NCI-H460 (cell line): ENCODE data around the gene TBC1D30. TPM values are rescaled to one million over a fixed set of nuclear protein-coding genes. Genes with fewer than 3 reads are reported as not detected.

Source experiments
- DNase-seq: peaks from one replicate; pipeline ENCODE4 v3.0.0-alpha.2; 2016; ENCODE audit warnings: low read depth; ENCODE audit errors: extremely low read depth
- total RNA-seq: library from RNA; depleted of rRNA; stranded (reverse); fragments of >200 nt; shearing (Covaris generic); gene quantifications from 2 replicates; pipeline ENCODE4 v1.2.3, GENCODE V29; 2014; rRNA removed

The TBC1D30 gene
- total RNA-seq, 1 experiment from 2014 or later: 6.3 TPM

GRCh38 chr12:64903479-64904152 lies 79.2 kb downstream of the TBC1D30 start:
- no peak for DNase-seq

- no peak for DNase-seq
These were observed 82.7 kb downstream of the TBC1D30 start for GRCh38 chr12:64907097-64907496.

GRCh38 chr12:64909124-64909523 lies 84.7 kb downstream of the TBC1D30 start:
- DNase-seq: no peak

- no peak for DNase-seq
These were observed 86.6 kb downstream of the TBC1D30 start for GRCh38 chr12:64911081-64911480.

GRCh38 chr12:64911912-64912311 lies 87.5 kb downstream of the TBC1D30 start:
- no peak for DNase-seq

- DNase-seq: no peak
These were observed 88.2 kb downstream of the TBC1D30 start for GRCh38 chr12:64912516-64913255.

- DNase-seq: no peak
These were observed 90.8 kb downstream of the TBC1D30 start for GRCh38 chr12:64915242-64915641.

- no peak for DNase-seq
These were observed 92.2 kb downstream of the TBC1D30 start for GRCh38 chr12:64916411-64917261.

GRCh38 chr12:64918344-64918743 lies 93.9 kb downstream of the TBC1D30 start:
- DNase-seq: no peak

GRCh38 chr12:64918801-64919200 lies 94.4 kb downstream of the TBC1D30 start:
- no peak for DNase-seq

- no peak for DNase-seq
These were observed 98.4 kb downstream of the TBC1D30 start for GRCh38 chr12:64922853-64923252.

GRCh38 chr12:64923536-64923935 lies 99.1 kb downstream of the TBC1D30 start:
- no peak for DNase-seq

Other genes with a start within 250 kb of the TBC1D30 start
- gene RASSF3, start 214.2 kb upstream of the TBC1D30 start, total RNA-seq: 38.2 and 42.6 TPM in 2 replicates
- 127 and 139 TPM in 2 replicates for gene GNS, start 65.2 kb upstream of the TBC1D30 start, total RNA-seq